ENCODE data around the gene ANK2.

ANK2 gene

GRCh38 chr4:113049421-113050370, at the start of gene ANK2:
Gene ANK2, plus strand, starts transcription at chr4:113049653. Its CDS starts 76 bp downstream, at chr4:113049729.
- DNase-seq = no peak

GRCh38 chr4:113003841-113004240, 45.6 kb upstream of the ANK2 start:
- no peak for DNase-seq

DNA sequence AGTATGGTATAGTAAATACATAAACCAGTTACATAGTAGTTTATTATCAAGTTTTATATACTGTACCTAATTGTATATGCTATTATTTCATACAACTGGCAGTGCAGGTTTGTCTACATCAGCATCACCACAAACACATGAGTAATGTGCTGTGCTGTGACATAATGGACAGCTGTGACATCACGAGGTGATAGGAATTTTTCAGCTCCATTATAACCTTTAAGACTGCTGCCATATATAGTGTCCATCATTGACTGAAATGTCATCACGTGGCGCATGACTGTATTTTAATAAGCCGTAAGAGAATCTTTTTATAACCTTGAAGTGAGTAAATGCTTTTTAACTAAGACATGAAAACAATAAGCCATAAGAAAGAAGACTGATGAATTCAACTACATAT, 44.8 kb upstream of the ANK2 start:
- no peak for DNase-seq

DNA sequence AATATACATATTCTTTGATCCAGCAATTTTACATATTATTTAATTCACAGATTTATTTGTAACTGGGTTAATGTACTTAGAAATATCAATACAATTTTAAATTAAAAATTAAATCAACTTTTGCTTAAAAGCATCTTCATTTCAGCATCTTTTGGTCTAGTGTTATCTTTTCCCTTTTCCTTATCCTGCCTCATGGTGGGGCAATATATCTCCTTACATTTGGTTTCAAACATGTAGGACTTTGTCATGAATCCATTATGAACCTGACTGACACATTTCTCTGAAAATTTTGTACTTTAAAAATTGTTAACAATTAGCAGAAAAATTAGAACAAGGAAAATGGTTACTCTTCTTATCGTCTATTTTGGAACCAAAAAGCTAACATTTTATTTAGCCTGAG, 42.8 kb upstream of the ANK2 start:
- DNase-seq = no peak

DNA sequence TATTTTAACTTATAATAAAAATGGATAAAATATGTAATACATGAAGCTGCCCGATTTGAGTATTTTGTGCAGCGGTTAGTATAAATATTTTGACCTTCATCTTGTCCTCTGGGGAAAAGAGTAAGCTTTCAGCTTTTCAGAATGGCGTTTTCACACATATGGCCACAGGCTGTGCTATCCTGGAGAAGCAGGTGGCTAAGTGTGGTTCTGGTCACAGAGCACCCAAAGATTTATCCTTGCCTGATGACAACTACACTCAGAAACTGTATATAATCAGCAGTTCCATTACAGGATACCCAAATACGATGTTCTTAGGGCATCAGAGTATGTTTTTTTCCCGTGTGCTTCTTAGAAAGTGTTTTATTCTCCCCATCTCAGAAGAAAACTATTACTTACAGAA, 42.3 kb upstream of the ANK2 start:
- DNase-seq = no peak

- DNase-seq = no peak
Observed at GRCh38 chr4:113008135-113008534, 41.3 kb upstream of the ANK2 start.

- no peak for DNase-seq
Observed at GRCh38 chr4:113008716-113009115, 40.7 kb upstream of the ANK2 start.

DNA sequence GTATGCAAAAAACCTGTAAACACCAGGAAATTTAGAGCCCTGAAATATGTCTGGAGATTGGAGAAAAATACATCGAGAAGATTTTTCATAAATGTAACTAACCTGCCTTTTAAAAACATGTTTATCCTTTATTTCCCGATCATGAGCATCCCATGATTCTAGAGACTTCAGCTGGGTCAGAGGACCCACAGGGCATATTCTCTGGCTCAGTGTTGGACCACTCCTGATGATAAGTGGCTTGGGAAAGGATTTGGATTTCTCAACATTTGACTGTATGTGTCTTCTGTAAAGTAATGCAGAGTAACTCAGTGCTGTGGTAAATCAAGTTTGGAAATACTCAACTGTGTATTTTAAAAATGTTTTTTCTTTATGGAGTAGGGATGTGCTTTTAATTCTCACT, 40.0 kb upstream of the ANK2 start:
- DNase-seq = no peak

DNA sequence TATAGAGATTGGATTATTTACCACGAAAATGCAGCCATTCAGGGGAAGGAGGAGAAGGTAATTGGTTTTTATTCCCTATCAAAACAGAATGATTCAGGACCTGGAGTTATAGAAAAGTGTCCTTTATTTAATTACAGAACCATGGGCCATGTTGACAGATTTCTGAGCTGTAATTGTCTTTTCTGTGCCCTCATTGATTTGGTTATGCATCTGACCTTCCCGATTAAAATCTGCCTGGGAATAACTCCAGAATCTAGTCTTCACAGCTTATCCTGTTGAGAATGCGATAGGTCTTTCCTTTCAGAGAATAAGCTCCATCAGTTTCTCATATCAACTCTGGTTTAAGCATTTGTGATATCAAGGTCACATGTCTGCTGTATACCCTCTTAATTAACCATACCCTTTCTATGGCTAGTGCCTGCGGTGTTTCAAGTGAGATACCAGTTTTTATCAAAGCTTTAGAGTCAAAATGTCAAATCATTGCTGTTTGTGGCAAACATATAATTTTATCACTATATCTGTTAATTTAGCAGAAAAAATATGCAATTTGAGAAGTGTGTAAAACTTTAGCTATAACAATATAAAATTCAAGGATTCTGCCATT, 37.2 kb upstream of the ANK2 start:
- DNase-seq = no peak

DNA sequence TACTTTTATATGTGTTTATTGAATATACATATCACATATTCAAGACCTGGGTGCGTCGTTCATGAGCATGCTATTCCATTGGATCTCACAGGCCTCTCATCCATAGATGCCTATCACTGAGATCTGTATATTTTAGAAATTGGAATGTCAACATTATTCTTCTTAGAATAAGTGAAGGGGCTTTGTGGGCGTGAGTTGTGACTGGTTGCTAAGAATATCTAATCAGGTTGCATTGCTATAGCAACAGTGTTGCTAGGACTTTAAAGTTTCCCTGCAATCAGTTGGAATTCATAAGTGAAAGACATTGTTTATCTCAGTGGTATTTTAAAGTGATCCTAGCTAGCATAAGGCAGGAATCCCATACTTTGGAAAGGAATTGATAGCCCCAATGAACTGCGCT, 36.7 kb upstream of the ANK2 start:
- DNase-seq = no peak

DNA sequence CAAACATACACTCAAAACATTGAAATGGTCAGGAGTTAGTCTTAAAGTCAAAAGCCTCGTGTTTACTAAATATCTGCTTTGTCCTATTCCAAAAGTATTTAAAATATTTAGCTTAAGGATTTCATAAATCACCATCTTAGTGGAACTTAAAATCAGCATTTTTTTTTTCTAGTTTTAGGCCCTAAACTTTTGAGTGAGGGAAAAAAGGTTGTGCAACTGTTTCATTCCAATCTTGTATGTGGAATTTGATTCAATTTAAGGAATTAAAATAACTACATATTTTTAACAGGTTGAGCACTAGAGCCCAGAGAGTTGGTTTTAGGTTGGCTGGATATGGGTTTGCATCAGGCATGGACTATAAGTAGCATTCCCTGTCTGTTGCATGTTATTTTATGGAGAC, 35.7 kb upstream of the ANK2 start:
- no peak for DNase-seq

- DNase-seq = no peak
Observed at GRCh38 chr4:113016377-113016776, 33.1 kb upstream of the ANK2 start.

DNA sequence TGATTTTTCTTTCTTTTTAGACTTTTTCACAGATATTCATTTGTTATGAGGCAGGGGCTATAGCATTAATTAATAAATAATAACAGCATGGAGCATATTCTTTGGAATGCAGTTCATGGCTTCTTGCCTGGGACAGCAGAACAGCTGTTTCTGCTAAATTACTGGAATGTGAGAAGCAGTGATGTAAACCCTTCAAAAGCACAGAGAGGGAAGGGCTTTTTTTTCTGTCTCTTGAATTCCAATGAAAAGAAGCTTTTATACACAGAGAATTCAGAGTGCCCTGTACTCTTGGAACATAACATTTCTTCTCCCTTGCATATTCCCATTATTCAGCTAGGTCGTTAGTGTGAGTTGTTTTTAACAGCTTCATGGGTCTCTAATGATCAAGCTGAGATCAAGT, 28.5 kb upstream of the ANK2 start:
- no peak for DNase-seq

DNA sequence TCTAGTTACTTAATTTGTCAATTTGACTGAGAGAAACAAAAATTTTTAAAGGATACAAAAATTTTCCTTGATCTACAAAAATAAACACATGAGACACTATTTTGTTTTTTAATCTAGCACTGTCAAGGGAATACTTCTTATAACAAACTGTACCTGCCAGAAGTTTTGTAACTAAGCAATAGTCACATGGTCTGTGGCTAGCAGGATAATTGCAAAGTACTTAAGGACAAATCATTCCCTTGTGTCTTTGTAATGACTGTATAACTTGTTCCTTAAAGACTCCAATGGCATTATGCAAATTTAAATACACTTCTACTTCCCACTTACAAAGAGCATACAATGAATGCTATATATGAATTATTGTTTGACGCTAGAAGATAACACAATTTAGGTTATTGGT, 25.1 kb upstream of the ANK2 start:
- DNase-seq = no peak

DNA sequence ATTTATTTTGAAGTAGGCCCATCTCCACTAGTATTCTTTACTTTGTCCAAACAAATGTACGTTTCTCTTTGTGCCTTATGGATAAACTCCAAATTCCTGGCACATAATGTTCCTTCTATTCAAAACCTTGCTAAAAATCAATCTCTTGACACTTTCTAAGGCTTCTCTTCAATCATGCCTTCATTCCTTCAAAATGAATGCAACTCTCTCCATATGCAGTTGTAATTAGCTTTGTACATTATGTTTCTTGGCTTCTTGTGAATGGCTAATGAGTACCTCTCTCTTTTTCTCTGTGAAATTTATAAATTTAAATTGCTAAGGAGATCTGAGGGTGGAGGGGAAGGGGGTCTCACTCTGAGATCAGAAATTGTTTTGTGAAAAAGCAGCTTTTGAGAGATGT, 24.0 kb upstream of the ANK2 start:
- no peak for DNase-seq

DNA sequence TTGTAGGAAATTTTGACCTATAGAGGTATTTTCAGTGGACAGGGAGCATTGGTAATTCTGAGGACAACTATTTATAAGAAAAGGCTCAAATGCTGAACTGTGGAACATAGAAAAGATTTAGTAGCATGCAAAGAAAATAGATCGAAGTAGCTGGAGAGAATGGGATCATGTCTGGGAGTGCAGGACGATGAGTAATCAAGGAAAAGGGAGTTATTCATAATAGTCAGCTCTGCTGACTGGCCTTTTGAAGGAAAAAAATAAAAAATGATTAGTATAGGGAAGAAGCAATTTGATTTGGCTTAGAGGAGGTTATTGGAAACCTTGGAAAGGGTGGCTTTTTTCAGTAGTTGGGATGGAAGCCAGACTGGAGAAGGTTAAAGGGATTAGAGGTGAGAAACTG, 22.9 kb upstream of the ANK2 start:
- DNase-seq = no peak

DNA sequence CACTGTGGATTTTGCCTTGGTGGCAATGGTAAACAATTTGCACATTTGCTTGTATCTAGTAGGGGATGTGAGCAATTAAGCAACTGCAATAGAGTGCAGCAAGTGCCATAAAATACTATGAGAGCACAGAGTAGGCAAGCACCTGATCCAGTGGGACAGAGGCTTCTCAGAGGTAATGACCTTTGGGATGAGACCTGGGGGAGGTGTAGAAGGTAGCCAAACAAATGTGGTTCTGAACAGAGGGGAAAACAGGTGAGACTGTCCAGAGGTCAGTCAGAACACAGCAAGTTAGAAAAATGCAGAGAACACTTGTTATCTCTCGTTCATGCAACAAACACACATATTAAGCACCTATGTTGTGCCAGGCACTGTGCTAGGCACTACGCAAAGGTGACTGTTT, 21.4 kb upstream of the ANK2 start:
- DNase-seq = no peak

- no peak for DNase-seq
Observed at GRCh38 chr4:113031212-113031611, 18.2 kb upstream of the ANK2 start.

DNA sequence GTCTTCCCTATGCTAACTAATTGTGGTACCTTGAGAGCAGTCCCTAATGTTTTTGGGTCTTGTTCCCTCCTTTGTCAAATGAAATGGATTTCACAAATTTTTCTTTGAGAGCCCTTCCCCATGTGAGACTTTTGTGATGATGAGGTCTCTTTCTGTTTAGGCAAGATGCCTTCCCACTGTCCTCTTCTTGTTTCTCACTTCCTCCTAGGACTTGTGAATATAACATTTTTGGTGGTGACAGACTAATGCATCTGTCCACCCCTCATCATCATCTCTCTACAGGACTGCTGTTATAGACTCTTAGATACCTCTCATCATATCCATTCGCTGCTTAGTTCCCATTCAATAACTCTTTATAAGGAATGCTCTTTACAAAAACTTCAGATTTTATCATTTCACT, 8.7 kb upstream of the ANK2 start:
- DNase-seq = no peak

- no peak for DNase-seq
Observed at GRCh38 chr4:113042502-113042901, 7.0 kb upstream of the ANK2 start.

DNA sequence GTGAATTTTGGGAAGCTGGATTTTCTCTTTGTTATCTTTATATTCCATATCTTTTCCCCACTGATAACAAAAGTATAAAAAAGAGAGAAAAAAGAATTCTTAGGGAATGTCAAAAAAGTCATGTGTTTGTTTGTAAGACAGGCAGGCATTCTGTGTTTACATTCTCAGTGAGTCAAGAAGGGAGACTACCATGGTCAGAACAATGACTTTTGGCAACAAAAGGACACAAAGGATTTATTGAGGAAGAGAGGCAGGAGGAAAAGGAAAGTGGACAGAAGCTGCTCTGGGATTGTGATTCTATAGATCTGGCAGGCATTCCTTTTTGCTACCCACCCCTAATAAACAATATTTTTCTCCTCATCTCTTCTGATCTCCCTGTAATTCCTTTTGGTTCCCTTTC, 5.9 kb upstream of the ANK2 start:
- no peak for DNase-seq

- no peak for DNase-seq
Observed at GRCh38 chr4:113050371-113050755, 910 bp downstream of the ANK2 start.

DNA sequence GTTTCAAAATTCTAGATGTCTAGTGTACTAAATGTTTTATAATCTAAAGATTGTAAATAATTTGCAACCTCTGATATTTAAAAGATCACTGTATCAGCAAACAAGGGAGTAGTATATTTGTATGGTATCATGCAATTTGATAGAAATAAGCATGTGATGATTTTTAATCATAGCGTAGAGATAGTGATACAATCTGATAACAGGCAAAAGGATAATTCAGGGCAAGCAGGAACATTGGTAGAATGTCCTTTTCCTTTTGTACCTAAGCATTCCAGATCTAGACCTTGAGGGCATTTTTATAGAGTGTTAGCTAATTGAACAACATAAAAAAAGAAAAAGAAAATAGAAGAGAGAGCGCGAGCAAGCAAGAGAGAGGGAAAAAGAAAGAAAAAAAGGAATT, 1.4 kb downstream of the ANK2 start:
- DNase-seq = no peak

- DNase-seq = no peak
Observed at GRCh38 chr4:113051361-113051760, 1.9 kb downstream of the ANK2 start.

All from GOT3 (cell line).